HG02642 (cell line): ENCODE data around the gene CYP51A1.
A peak's percentile ranks its signal among the peaks of the same experiment; 100 is the strongest.
"Not testable (repeated sequence)": the region's sequence is repeated elsewhere in the genome, so short reads cannot be mapped to it uniquely, and the experiment has no call there.

Experiments
- ATAC-seq: cut with Tn5 transposase; IDR thresholded peaks from one replicate; pipeline ENCODE4 v1.9.1; 2021; ENCODE audit warnings: mild to moderate bottlenecking; ENCODE audit not compliant: unreplicated experiment, poor library complexity

The CYP51A1 gene

DNA sequence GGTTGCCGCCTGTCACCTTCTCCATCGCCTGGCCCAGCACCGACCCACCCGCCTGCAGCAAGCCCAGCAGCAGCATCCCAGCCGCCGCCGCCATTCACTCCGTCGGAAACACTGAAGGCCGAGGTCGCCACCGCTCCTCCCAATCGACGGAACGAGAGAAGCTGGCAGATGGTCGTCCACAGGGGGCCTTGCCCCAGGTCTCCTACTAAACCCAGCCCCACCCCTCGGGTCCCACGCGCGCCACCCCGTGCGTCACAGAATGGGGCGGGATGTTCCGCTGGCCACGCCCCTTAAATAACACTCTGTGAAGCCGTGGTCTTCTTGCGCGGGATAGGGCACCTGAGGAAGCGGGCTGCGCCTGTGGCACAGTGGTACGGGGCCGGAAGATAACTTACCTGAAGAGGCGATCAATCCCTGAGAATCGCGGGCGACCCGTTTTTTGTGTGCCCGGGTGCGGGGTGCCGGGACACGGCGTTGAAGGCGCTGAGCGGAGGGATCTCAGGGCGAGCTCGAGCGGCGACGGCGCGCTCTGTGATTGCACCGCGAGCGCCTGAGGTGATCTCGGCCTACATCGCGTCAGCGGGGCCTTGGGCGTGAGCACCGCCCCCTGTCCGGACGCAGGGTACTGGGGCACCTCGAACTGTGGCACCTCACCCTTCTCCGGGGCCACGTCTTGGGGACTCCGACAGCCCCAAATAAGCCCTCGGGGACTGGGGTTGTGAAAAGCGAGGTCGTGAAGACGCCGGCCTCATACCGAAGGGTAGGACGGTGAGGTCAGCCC, at the start of gene CYP51A1:
TSS of gene CYP51A1 (minus strand) at position 207 of the 781 bp plus-strand sequence. CDS start at position 94, 113 bp downstream.
- ATAC-seq: peak; percentile 88

DNA sequence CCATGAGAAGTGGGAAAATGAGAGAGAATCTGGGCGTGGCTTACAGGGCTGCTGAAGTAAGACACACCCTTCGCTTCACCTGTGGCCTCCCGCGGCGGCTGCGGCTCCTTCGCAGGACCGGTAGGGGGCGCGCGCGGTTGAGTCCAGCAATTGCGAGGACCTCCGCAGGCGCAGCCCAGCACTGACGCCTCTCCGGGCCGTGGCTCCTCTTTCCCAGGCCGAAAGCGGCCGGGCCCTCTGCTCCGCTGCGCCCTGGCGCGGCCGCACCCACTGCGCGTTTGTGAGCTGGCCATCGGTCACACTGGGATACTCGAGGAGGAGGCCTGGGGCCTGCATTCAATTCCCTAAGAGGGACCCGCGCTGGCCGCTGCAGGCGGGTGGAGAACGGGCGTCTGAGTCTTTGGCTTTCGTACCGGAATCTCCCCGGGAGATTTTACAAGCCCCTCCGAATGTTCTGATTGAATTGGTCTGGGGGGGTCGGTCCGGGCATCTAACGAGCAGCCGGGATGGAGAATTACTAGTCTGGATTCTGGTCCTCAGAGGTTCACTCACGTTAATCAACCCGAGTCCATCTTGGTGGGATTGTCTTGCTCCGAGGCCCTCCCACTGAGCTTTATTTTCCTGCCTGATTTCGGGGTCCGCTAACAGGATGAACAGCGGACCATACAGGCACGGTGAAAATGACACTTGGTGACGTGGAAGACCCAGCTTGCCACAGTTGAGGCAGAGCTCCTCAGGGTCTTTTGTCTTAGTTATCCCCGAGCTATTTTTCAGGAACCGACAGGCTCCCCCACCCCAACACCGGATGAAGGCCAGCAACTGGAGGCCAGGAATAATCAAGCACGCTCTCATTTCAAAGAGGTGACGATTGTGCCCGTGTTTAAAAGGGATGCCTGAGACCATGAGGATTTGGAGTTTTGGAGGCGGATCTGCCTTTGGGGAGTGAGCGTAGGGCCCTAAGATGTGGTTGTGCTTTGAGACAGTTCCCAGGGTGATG, 44.9 kb upstream of the CYP51A1 start, which contains the start of gene LRRD1:
TSS of gene LRRD1 (minus strand) at position 215 of the 997 bp plus-strand sequence. CDS start 13,940 bp downstream, outside the sequence.
- ATAC-seq: peak; percentile 100

GRCh38 chr7:92177362-92177761, 43.1 kb upstream of the CYP51A1 start:
- no peak for ATAC-seq

GRCh38 chr7:92169529-92169928, 35.3 kb upstream of the CYP51A1 start:
- not testable (repeated sequence) for ATAC-seq

DNA sequence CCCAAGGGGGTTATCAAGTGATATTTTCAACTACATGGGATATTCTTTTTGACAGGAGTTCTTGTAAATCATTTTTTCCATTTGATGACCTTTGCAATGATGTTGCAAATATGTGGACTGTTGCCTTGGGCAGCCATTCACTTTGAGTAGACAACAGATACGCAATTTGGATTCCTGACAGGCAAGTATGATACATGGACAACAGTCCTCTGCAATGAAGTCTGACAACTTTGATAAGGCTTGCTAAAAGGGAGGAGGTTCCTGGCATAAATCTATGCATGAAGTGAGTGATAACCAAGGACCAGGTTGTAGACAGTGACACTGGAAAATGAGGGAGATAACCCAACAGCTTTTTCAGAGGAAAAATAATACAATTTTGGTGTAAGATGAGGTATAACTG, 27.0 kb upstream of the CYP51A1 start:
- ATAC-seq: no peak

DNA sequence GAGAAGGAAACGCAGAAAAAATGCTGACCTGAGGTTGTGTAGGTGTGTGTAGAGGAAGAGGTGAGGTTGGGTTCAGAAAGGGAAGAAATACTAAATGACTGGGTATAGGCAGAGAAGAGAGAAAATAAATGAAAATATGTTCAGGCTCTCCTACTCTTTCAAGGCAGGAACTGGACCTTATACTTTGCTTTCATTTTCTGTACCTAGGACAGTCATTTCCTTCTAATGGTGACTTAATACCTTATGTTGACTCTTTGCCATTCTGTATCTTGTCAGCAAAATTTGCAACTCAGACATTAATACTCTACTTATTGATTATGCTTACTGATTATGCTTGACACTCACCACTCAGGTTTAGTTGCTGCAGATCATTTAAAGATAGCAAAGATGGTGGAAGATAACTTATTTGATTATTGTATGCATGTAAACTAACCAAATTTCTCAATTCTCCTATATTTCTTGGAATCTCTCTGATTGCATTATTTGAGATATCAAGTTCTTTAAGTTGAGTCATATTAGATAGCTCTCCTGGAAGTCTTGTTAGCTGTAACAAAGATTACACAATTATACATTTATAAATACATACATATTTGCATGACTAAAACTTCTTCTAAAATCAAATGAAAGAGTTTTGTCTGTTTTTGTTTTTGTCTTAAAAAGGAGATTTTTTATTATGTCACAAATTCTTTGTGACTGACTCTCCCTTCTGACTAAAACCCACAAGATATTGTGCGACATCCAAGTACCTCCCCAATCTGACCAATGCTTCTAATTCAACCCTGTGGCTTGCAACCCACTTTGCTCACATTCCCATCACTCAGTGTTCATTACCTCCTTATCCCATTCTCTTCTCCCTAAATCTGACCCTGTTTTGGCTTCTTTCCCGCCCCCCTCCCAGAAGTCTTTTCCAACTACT, 24.6 kb upstream of the CYP51A1 start:
- ATAC-seq: peak; percentile 71

DNA sequence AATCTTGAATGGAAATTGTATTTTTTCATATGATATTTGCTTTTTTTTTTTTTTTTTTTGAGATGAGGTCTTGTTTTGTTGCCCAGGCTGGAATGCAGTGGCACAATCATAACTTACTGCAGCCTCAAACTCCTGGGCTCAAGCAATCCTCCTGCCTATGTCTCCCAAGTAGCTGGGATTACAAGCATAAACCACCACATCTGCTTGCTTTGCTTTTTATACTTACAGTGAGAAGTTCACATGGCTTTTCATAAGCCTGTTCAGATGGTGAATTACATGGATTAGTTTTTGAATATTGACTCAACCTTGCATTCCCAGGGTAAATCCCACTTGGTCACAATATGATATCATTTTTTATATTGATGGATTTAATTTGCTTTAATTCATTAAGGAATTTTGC, 22.7 kb upstream of the CYP51A1 start:
- ATAC-seq: no peak

- no peak for ATAC-seq
Observed at GRCh38 chr7:92155108-92155739, 20.9 kb upstream of the CYP51A1 start.

- ATAC-seq: no peak
Observed at GRCh38 chr7:92150450-92151017, 16.3 kb upstream of the CYP51A1 start.

DNA sequence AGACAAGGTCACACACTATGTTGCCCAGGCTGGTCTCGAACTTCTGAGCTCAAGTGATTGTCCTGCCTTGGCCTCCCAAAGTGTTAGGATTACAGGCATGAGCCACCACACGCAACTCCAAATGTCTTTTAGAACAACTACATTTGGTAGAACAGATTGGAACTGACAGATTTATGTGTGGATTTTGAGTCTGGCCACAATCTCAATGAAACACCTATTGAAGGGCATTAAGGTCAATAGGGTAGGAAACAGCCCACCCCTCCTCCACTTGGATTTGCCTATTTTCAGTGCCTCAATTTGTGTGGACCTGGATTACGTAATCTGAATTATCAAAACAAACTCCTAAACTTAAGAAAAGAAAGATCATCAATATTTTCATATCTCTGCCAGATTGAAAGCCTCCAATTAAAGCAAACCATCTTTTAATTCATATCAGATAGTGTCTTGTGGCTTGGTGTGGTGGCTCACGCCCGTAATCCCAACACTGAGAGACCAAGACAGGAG, 15.5 kb upstream of the CYP51A1 start:
- ATAC-seq: no peak

DNA sequence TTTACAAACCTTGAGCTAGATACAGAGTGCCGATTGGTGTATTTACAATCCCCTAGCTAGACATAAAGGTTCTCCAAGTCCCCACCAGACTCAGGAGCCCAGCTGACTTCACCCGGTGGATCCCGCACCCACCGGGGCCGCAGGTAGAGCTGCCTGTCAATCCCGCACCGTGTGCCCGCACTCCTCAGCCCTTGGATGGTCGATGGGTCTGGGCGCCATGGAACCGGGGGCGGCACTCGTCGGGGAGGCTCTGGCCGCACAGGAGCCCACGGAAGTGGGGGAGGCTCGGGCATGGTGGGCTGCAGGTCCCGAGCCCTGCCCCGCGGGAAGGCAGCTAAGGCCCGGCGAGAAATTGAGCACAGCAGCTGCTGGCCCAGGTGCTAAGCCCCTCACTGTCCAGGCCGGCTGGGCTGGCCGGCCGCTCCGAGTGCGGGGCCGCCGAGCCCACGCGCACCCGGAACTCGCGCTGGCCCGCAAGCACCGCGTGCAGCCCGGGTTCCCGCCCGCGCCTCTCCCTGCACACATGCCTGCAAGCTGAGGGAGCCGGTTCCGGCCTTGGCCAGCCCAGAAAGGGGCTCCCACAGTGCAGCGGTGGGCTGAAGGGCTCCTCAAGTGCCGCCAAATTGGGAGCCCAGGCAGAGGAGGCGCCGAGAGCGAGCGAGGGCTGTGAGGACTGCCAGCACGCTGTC, 9.1 kb upstream of the CYP51A1 start:
- not testable (repeated sequence) for ATAC-seq

- ATAC-seq: not testable (repeated sequence)
Observed at GRCh38 chr7:92142791-92143190, 8.5 kb upstream of the CYP51A1 start.

- no peak for ATAC-seq
Observed at GRCh38 chr7:92141161-92141560, 6.9 kb upstream of the CYP51A1 start.

DNA sequence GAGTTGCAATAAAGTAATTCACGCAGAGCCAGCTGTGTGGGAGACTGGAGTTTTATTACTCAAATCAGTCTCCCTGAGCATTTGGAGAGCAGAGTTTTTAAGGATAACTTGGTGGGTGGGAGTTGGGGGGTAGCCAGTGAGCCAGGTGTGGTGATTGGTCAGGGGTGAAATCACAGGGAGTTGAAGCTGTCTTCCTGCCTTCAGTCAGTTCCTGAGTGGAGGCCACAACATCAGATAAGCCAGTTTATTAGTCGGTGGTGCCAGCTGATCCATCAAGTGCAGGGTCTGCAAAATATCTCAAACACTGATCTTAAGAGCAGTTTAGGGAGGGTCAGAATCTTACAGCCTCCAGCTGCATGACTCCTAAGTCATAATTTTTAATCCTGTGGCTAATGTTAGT, 3.3 kb upstream of the CYP51A1 start:
- ATAC-seq: no peak

DNA sequence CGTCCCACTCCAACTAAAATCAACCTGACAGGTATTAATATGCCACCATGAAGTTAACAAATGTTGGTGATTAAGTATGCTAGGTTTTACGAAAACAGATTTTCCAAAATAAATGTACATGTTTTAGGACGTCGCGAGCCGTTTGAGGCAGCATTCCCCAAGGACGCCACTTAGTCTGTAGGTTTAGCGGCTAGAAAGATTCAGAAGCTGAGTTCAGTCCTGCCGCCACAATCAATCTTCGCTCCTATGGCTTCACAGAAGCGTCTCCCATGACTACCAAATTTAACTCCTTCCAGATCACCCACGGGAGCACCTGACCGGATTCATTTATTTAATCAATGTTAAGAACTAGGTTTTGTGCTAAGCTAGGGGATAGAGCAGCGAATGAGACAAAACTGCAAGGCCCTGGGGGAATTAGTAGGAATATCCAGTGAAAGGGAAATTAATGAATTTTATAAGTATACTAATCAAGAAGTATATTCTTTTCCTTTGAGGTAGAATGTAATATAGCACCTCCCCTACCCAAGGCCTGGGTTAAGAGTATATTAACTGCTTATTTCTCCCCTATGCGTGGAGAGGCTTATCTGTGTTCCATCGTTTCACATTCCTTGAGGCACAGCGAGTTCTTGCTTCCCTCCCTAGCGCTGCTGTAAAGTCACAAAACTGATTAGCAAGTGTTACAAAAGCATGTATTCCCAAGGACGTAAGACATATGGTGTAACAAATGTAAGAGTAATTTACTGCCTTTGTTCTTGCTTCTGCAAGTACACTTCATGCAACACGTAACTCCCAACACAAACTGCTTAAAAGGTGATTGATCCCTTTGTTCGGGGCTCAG, 994 bp upstream of the CYP51A1 start:
- ATAC-seq: no peak

GRCh38 chr7:92133737-92134270, 473 bp downstream of the CYP51A1 start:
- peak; percentile 42 for ATAC-seq

- ATAC-seq: no peak
Observed at GRCh38 chr7:92133133-92133736, 1.0 kb downstream of the CYP51A1 start.
